ENCODE measurements around the gene PXT1.

- TF ChIP-seq, protein P1, sequence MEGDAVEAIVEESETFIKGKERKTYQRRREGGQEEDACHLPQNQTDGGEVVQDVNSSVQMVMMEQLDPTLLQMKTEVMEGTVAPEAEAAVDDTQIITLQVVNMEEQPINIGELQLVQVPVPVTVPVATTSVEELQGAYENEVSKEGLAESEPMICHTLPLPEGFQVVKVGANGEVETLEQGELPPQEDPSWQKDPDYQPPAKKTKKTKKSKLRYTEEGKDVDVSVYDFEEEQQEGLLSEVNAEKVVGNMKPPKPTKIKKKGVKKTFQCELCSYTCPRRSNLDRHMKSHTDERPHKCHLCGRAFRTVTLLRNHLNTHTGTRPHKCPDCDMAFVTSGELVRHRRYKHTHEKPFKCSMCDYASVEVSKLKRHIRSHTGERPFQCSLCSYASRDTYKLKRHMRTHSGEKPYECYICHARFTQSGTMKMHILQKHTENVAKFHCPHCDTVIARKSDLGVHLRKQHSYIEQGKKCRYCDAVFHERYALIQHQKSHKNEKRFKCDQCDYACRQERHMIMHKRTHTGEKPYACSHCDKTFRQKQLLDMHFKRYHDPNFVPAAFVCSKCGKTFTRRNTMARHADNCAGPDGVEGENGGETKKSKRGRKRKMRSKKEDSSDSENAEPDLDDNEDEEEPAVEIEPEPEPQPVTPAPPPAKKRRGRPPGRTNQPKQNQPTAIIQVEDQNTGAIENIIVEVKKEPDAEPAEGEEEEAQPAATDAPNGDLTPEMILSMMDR (IDR thresholded peaks at IDR 0.05) = no peak
- no peak for TF ChIP-seq POLR2A (IDR thresholded peaks at IDR 0.05)
Measured at GRCh38 chr6:36492092-36492491, 49.4 kb upstream of the PXT1 start.

All from lower leg skin (tissue), 3 donors.